T-helper 2 cell treated with Interferon-gamma antibody and Interleukin-4, amounts not matched to agents 100 ng/mL and 5 ng/mL, for 36 hours (primary cell): ENCODE results near the gene NDUFB6. TPM values are rescaled to one million over a fixed set of nuclear protein-coding genes. Genes with fewer than 3 reads are reported as not detected.
"Not testable (repeated sequence)": the region's sequence is repeated elsewhere in the genome, so short reads cannot be mapped to it uniquely, and the experiment has no call there.

Source experiments
- intact Hi-C: fragments of 100-400 bp; cut with micrococcal nuclease; formaldehyde crosslinking; loops from one replicate; pipeline ENCODE4 v1.15.1; 2023
- total RNA-seq: library from RNA; stranded (reverse); gene quantifications from 2 replicates; pipeline ENCODE4 v1.2.3, GENCODE V29; 2022

NDUFB6 gene
- 40.1 and 44.3 TPM in 2 replicates for total RNA-seq

DNA sequence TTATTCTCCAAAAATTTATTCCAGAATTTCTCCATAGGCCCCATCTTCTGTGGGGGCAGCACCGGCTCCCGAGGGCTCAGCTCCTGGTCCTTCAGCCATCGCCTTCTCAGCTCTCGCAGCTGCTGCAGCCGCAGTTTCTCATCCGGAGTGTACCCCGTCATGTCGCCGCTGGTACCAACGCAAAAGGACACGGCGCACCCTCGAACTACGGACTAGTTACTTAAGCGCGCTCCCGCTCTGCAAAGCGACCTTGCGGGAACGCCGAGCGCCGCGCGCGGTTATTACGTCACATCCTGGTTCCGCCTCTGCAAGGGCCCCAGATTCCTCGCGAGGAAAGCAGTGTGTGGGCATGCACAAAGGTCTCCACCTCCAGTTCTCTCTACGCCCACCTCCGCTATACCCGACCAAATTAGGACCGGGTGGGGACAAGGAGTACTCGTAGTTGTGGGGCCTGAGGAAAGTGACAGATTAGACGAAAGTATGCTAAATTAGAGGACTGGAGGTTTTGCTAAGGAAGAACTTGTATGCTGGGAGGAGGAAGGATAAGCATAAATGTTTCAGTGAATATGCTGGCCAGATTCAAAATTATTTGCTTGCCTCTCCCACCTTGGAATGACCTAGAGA lies at the start of gene NDUFB6:
Gene NDUFB6, minus strand, starts transcription at position 260 of the 624 bp plus-strand sequence. Its CDS starts 99 bp downstream, at position 161.
- intact Hi-C loops = loop anchor here (1.0 to 5.0 kb wide), 8 partner anchors 21 to 594 kb away; partner anchors contain the start of genes ACO1, APTX, B4GALT1 and DNAJA1

DNA sequence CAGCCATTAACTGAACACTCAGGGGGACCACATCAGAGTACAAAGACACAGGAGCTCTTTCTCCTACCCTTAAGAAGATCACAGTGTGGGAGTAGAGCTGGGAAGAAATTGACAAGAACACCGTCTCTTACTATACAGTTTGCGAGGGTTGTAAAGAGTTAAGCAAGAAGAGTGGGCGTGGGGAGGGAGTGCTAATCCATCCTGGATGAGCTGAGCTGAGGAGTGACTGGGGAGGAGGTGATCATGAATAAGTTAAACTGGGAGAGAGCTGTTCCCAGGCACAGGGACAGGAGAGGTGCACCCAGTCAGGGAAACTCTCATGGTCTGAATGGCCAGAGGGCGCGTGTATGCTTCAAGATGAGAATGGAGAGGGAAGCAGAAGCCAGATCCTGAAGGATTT lies 45.3 kb upstream of the NDUFB6 start:
- intact Hi-C loops = no loop called here

DNA sequence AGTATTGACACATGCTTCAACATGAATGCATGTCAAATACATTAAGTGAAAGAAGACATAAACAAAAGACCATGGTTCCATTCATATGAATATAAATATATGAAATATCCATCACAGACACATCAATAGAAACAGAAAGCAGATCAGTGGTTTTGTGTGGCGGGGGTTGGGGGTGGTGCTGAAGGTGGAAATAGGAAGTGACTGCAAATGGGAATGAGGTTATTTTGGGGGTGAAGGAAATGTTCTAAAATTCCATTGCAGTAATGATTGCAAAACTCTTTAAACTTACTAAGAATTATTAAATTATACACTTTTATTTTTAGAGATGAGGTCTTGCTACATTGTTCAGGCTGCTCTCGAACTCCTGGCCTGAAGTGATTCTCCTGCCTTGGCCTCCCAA lies 33.9 kb upstream of the NDUFB6 start:
- intact Hi-C loops = no loop called here

DNA sequence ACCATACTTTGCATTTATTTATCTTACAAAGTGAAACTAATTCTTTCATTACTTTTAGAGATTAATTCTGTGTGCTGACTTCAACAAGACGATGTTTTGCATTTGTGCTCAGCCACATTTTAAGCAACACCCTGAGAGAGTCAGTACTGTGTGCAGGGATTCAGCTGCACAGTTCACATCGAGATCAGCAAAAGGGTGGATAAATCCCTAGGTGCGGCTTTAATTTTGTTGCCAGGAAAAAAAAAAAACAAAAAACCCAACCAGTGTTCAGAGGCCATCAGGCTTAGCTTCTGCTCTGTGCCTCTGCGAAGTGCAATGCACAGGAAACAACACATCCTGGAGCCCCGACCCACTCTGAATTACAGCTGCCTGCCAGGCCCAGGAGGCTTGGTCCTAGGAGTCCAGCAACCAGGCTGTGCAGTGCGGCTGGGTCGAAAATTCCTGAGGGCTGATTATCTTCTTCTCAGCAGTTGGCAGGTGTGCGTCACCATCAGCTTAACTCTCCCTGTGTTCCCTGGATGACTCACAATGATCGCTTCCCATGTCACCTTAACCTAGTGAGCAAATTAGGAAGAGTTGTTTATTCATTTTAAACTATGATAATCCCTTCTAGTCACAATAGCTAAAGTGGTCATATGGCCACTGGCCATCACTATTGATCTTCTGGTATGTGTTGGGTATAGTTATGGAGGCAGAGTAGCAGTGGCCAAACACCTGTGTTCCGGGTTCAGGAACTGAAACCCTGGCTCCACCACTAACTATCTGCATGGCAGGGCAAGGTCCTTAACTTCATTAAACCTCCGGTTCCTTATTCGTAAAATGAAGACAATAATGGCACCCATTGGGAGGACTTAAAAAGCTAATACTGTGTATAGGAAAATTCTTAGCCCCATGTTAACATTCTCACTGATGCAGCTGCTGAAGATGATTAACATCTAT lies 31.2 kb upstream of the NDUFB6 start:
- intact Hi-C loops = no loop called here

DNA sequence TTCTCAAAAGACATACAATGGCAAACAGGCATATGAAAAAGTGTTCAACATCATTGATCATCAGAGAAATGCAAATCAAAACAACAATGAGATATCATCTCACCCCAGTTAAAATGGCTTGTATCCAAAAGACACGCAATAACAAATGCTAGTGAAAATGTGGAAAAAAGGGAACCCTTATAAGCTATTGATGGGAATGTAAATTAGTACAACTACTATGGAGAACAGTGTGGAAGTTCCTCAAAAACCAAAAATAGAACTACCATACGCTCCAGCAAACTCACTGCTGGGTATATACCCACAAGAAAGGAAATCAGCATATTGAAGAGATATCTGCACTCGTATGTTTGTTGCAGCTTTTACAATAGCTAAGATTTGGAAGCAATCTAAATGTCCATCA lies 26.1 kb upstream of the NDUFB6 start:
- intact Hi-C loops = not testable (repeated sequence)

DNA sequence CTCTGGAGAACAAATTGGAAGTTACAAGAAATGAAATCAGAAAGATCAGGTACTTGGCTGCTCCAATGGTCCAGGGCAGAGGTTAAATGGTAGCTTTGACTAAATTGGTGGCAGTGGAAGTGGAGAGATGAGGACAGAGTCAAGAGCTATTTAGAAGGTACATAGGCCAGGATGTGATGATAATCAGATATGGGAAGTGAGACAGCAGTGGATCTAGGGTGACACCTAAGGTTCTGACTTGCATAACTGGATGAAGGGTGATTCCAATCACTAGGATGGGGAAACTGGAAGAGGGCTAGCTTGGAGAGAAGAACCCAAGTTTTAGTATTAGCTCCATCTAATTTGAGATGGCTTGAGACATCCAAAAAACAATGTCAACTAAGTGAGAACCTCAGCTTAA lies 24.0 kb upstream of the NDUFB6 start:
- intact Hi-C loops = no loop called here

DNA sequence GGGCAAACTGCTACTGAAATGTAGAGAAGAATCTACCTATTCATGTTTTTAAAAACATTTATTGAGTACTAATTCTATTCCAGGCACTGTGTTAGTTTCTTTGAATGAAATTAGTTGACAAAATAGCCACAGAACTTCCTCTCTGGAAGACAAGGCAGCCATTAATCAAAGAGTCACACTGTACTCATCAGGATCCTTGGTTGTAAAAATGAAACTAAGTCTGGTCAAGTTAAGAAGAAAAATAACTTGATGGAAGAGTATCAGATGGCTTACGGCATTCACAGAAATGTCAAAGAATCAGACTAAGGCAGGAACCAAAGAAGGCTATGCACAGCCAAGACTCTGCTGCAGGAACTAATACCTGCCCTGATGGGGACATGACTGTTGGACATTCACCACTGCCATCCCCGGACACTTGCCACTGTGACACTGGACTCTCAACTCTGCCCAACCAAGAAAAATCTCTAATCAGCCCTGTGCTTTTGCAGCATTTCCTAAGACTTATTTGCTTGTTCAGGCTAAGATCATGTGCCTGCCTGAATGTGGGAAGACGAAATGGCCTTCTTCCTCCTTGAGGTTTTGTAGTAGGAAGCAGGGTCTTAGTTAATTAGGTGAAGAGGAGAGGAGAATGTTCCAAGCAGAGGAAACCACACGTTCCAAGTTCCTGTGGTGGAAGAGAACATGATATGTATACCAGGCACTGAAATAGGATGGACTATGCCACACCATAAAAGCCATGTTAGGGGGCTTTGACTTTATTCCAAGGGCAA lies 23.3 kb upstream of the NDUFB6 start:
- intact Hi-C loops = no loop called here

DNA sequence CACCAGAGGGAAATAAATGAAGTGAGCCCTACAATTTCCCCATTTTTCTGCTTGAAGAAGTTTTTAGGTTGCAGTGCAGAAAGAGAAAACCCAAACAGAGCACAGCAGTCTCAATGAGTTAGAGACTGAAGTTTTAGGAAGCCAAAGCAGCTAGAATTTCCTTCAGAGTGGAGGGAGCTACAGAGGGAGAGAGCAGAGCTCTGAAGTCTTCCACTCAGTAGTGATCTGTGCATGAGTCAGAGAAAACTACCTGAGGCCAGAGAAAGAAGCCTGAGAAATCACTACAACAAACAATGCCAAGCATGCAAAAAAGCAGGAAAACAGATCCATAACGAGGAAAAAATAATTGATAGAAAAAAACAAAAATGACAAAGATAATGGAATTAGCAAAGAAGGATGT lies 17.9 kb upstream of the NDUFB6 start:
- intact Hi-C loops = no loop called here

DNA sequence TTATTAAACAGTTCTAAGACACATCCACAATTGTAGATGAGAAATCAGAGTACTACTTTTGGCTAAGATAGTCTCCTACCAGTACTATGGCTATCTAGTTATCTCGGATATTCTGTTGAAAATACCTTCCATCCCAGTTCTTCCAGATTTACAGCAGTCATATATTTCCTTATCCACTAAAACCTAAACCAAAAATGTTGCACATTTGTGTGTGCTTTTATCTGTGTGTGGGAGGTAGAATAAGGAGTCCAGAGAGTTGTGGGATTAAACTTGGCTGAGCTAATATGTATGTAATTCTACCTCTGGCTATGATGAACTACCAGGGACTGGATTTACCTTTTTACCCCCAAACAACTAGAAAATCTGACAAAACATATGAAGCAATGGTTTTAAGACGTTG lies 17.5 kb upstream of the NDUFB6 start:
- intact Hi-C loops = no loop called here

DNA sequence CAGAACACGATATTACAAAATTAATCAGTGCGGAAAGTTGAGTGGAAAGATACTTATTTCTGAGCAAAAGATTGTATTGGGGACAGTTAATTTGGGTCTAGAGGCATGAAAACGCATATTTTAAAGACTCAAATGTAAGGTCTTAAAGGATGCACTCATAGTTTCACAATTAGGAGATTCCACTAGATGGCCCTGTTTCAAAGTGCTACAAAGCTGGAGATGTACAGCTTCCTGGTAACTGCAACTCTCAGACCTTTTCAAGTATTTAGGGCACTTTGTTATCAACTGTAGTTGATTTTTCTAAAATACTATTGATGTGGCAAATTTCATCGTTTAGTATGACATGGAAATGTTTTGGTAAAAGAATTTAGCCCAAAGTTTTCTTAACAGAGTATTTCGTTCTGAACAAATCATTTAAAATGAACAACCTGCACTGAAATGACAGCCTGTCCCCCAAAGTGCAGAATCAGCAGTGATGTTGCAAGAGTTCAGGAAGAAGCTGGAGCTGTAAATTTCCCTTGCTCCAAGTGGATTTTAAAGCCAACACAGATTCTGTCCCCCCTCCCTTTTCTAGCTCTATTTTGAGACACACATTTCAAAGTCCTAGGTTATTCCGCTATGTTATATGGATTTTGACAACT lies 16.2 kb upstream of the NDUFB6 start:
- intact Hi-C loops = loop anchor here (1.0 to 10.0 kb wide), 2 partner anchors 379 to 636 kb away; no protein-coding TSS in a partner anchor

DNA sequence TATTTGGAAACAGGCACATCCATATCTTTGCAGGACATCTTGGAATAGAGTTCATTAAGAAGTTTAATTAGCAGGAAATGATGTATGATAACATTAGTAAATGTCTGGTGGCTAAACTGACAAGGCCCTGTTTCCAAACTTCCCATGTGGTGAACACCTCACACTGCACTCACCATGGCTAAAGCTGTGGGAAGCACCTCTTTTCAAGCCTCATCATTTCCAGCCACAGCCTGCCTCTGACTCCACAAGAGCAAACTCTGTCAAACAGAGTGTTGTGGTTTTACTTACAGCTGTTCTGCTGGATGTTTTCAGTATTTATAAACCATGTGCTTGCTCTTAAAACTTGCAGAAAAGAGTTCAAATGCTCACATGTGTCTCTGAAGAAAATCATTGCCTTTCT lies 14.9 kb upstream of the NDUFB6 start:
- intact Hi-C loops = loop anchor here (10.0 kb wide), 1 partner anchor 637 kb away; no protein-coding TSS in a partner anchor

DNA sequence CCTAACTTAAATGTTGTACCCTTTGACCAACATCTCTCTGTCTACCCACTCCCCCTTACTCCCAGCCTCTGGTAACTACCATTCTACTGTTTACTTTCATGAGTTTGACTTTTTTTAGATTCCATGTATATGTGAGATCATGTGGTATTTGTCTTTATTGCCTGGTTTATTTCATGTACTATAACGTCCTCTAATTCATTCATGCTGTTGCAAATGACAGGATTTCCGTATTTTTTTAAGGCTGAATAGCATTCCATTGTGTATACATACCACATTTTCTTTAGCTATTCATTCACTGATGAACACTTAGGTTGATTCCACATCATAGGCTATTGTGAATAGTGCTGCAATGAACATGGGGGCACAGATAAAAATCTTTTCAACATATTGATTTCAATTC lies 11.8 kb upstream of the NDUFB6 start:
- intact Hi-C loops = loop anchor here (10.0 kb wide), 1 partner anchor 640 kb away; no protein-coding TSS in a partner anchor

DNA sequence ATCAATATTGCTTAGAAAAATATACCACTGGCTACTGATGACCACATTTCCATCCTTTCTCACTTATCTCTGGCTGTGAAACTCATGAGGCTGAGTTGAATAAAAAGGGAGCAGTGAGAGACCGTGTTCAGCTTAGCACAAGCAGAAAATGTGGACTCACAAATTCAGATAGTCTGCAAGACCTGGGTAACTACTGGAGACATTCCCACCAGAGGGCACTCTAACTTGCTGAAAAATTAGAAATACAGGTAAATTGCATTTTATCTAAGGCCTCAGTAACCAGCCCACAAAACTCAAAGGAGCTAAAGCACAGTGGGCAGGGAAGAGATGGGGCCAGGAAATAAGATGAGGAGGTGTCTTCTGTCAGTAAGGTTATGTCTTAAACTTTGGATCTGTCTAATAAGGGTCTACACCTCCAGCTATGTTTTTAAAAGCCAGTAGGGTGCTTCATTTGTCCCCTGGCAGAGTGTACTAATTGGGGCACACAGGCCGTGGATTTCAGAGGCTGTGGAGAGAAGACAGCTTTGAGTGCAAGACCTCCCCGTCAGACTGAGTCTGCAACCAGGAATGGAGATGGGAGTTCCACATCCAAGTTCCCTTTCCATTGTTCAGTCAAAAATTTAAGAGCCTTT lies 8.7 kb upstream of the NDUFB6 start:
- intact Hi-C loops = loop anchor here (1.0 to 10.0 kb wide), 2 partner anchors 387 to 643 kb away; no protein-coding TSS in a partner anchor

DNA sequence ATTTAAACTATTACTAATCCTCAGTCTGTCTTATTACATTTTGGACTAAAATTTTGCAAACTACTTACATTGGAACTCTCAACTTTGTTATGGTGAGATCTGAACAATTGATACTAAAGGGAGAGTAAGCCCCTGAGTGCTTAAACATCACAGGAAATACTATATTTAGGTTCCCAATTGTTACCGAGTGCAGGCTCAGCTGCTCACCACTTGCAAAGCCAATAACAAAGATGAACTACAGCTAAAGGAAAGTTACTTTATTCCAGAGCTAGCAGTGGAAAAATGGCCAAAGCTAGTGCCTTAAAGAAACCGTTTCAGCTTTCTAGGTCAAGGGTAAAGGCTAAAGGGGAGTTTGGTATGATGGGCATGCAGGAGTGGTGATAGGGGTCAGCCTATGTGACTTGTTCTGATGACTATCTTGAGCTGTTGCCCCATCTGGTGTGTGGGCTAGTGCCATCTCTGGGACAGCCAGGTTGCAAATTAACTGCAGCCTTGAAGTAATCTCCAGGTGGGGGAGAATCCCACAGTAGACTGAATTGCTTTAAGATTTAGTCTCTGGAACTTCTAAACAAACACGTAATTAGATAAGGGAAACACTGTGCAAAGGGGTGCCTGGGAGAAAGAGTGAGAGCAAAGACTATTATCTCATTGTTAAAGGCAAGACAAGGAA lies 7.8 kb upstream of the NDUFB6 start:
- intact Hi-C loops = loop anchor here (1.0 to 10.0 kb wide), 2 partner anchors 388 to 644 kb away; no protein-coding TSS in a partner anchor

DNA sequence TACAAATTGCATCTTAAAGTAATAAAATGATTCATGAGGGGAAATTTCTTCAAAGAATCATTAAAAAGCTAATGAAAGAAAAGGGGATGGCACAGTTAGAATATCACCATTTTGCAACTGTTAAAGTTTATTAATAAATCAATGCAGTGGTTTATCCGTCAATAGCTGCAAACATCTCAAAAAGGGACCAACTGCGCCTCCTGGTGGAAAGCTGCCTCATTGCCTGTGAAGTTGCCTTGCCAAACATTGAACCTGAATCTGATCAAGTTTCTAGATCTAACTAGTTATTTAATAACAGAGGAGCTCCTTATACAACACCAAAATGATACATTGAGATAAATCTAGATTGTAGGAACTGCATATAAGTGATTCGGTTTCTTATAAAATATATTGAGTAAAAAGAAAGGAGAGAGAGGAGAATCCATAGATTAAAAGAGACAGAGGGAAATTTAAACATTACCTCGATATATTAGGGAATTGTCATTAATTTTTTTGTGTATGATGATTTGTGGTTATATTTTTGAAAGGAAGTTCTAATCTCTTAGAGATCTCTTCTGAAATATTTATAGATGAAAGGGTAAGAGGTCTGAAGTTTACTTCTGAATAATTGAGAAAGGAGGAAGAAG lies 6.9 kb upstream of the NDUFB6 start:
- intact Hi-C loops = loop anchor here (1.0 to 10.0 kb wide), 2 partner anchors 201 to 645 kb away; no protein-coding TSS in a partner anchor

DNA sequence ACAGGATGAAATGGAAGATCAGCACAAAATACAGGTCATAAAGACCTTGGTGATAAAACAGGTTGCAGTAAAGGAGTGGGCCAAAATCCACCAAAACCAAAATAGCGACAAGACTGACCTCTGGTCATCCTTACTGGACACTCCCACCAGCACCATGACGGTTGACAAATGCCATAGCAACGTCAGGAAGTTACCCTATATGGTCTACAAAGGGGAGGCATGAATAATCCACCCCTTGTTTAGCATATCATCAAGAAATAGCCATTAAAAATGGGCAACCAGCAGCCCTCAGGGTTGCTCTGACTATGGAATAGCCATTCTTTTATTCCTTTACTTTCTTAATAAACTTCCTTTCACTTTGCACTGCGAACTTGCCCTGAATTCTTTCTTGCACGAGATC lies 6.0 kb upstream of the NDUFB6 start:
- intact Hi-C loops = loop anchor here (1.0 kb wide), 1 partner anchor 200 kb away; no protein-coding TSS in a partner anchor

DNA sequence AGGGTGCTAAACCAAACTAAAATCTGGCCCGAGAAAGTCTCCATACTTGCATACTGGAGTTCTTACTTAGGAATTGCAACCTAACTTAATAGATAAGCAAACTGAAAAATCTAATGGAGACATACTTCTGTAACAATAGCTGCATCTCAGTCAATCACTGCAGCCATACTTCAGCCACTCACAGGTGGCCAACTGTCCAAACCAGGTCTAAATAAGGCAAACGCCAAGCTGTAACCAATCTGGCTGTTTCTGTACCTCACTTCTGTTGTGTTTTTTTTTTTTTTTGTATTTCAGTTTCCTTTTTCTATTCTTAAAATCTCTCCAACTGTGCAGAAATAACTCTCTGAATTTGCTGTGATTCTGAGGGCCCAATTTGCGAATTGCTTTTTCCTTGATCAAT lies 4.4 kb upstream of the NDUFB6 start:
- intact Hi-C loops = no loop called here

DNA sequence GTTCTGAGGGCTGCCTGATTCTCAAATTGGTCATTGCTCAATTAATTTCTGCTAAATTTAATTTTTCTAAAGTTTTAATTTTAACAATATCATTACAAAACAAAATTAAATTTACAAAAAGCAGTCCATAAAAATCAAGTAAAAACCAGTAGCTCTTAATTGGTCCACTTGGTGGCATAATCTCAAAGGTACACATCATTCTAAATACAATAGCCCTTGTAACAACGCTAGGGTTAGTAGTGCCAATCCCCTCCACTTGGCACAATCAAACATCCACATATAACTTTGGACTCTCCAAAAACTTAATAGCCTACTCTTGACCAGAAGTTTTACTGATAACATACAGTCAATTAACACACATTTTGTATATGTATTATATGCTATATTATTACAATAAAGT lies 1.9 kb upstream of the NDUFB6 start:
- intact Hi-C loops = loop anchor here (5.0 kb wide), 1 partner anchor 592 kb away; the partner anchor contains the start of gene B4GALT1

DNA sequence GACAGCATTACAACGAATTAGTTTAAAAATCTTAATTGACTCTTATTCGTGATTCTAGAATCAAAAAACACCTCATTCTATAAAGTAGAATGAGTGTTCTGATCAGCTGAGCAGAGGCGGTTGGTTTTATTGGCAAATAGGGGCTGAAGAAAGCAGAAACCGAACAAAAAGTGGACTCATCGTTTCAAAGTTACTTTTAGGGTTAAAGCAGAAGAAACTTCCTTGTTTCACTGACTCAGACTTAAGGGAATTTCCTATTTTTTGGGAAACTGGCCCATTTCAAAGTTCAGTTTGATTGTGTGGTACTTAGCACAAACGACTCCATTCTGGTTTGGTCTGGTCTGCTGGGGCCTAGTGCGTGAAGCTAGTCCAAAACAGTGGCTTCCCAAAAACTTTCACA lies 862 bp upstream of the NDUFB6 start:
- intact Hi-C loops = loop anchor here (1.0 to 5.0 kb wide), 5 partner anchors 48 to 593 kb away; partner anchors contain the start of genes ACO1, APTX, B4GALT1 and DNAJA1
